Urinary bladder (tissue), 4 donors: ENCODE data around the gene PRRT1. TPM values are rescaled to one million over a fixed set of nuclear protein-coding genes. Genes with fewer than 3 reads are reported as not detected.
"Not testable (repeated sequence)": the region's sequence is repeated elsewhere in the genome, so short reads cannot be mapped to it uniquely, and the experiment has no call there.

Source experiments
- DNase-seq: peaks from one replicate; pipeline ENCODE4 v3.0.0-alpha.2; 2015; ENCODE audit errors: extremely low spot score
- H3K27ac ChIP-seq: one replicate; pipeline ENCODE4 v1.5.1; 2013; ENCODE audit warnings: low read depth, mild to moderate bottlenecking, moderate library complexity
- H3K36me3 ChIP-seq: one replicate; pipeline ENCODE4 v1.6.1; 2013; ENCODE audit warnings: mild to moderate bottlenecking, moderate library complexity; ENCODE audit not compliant: insufficient read depth
- H3K4me1 ChIP-seq: one replicate; pipeline ENCODE4 v1.6.1; 2013; ENCODE audit warnings: mild to moderate bottlenecking, moderate library complexity; ENCODE audit not compliant: insufficient read depth
- H3K4me3 ChIP-seq: one replicate; pipeline ENCODE4 v1.5.1; 2013; ENCODE audit warnings: low read depth, low read length
- WGBS: extraction: QIAGEN DNeasy Blood & Tissue Kit; methylation state at CpG from one replicate; pipeline ENCODE4 v1.1.7; 2013; 5-methylcytosine and 5-hydroxymethylcytosine counted together
- polyA plus RNA-seq: library from polyadenylated mRNA; stranded (reverse); fragments of 200-250 nt; gene quantifications from one replicate; pipeline ENCODE4 v1.2.3, GENCODE V29; 2013
- small RNA-seq: library from RNA; depleted of rRNA; stranded (forward); fragments of <200 nt; gene quantifications from one replicate; pipeline ENCODE3, GENCODE V24; 2014
- total RNA-seq: library from RNA; depleted of rRNA; stranded (reverse); fragments of >200 nt; gene quantifications from one replicate; pipeline ENCODE4 v1.2.3, GENCODE V29; 2014
- donor health status: healthy with polysubstance abuse.
- donor health status: healthy.

The PRRT1 gene
- total and polyA plus RNA-seq, 2 donors = 0.42 to 10.8 TPM

- 35% methylated on average over 6 of the region's 6 CpGs for WGBS
- H3K36me3 ChIP-seq = no peaks in the 10 kb centered on the region
- no peak for DNase-seq
- H3K4me1 ChIP-seq = no peaks in the 10 kb centered on the region
- no peak overlapping the region for H3K4me3 ChIP-seq
- H3K27ac ChIP-seq = no peak overlapping the region
Measured at GRCh38 chr6:32108727-32109113, 43.0 kb downstream of the PRRT1 start.

- Histone ChIP-seq H3K36me3 (no peaks in the 10 kb centered on the region), H3K27ac (peak overlapping the region; percentile 58), H3K4me3 (peak overlapping the region; percentile 9), H3K4me1 (no peaks in the 10 kb centered on the region)
- DNase-seq = no peak
- 3% methylated on average over 15 of the region's 15 CpGs for WGBS
Measured at GRCh38 chr6:32108094-32108627, 43.6 kb downstream of the PRRT1 start.

DNA sequence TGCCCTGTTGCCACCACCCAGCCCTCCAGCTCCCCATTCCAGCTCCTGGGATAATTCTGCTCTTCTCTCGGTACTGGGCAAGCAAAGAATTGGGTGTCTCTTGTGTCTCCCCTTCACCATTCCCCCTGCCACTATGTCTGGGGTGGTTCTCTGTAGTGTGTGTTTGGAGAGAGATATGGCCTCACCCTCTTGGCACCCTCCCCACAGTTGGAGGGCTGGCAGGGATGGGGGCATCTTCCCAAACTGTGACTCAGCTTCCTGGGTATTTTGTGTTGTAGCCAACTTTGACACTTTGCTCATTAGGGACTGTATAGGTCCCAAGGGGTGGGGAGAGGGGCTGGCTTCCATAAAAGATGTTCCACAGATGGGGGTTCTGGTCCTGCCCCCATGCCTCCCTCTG is 44.3 kb downstream of the PRRT1 start:
- H3K27ac ChIP-seq = peak overlapping the region; percentile 58
- H3K36me3 ChIP-seq = no peaks in the 10 kb centered on the region
- H3K4me1 ChIP-seq = no peaks in the 10 kb centered on the region
- no peak overlapping the region for H3K4me3 ChIP-seq
- no peak for DNase-seq
- 68% methylated on average over 1 of the region's 1 CpG for WGBS

DNA sequence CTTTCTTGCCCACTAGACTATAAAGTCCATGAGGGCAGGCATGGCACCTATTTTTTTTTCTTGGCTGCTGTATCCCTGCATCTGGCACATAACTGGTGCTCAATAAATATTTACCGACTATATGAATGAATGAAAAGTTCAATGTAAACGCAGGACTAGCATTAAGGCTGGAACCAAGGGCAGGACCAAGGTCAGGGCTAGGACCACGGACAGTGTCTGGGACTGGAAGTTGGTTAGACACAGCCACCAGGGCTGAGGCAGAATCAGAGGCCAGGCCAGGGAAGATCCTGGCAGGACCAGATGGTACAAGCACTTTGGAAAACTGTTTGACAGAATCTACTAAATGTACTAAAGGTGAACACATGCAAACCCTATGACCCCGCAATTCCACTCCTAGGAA is 46.3 kb downstream of the PRRT1 start:
- WGBS = 82% methylated on average over 4 of the region's 4 CpGs
- no peak overlapping the region for H3K27ac ChIP-seq
- DNase-seq = no peak
- no peak overlapping the region for H3K4me3 ChIP-seq
- H3K4me1 ChIP-seq = no peaks in the 10 kb centered on the region
- H3K36me3 ChIP-seq = no peaks in the 10 kb centered on the region

GRCh38 chr6:32102255-32102654 is 49.5 kb downstream of the PRRT1 start:
- Histone ChIP-seq H3K27ac (no peak overlapping the region), H3K36me3 (no peaks in the 10 kb centered on the region), H3K4me1 (no peaks in the 10 kb centered on the region), H3K4me3 (no peak overlapping the region)
- no peak for DNase-seq
- 91% methylated on average over 3 of the region's 3 CpGs for WGBS

- not testable (repeated sequence) for H3K36me3 ChIP-seq, DNase-seq, H3K4me1 ChIP-seq, H3K4me3 ChIP-seq, H3K27ac ChIP-seq
- WGBS = 74% methylated on average over 8 of the region's 8 CpGs
Measured at GRCh38 chr6:32100251-32100650, 51.5 kb downstream of the PRRT1 start.

Small RNAs within 50 kb of the gene (small RNA-seq; reads per million reads assigned to genes)
- gene AL662884.1 = not detected
- gene MIR6833 = not detected

Other genes starting within 250 kb of the PRRT1 start
- 4.8 TPM for gene ZBTB12, start 249.9 kb downstream of the PRRT1 start, total RNA-seq
- 10.1 TPM for gene ZBTB12, start 249.9 kb downstream of the PRRT1 start, polyA plus RNA-seq
- 4.0 TPM for gene C2, start 224.2 kb downstream of the PRRT1 start, total RNA-seq
- gene C2, start 224.2 kb downstream of the PRRT1 start, polyA plus RNA-seq = 10.0 TPM
- gene CFB, start 205.8 kb downstream of the PRRT1 start, total RNA-seq = 6.5 TPM
- 39.6 TPM for gene CFB, start 205.8 kb downstream of the PRRT1 start, polyA plus RNA-seq
- gene NELFE, start 193.0 kb downstream of the PRRT1 start, total RNA-seq = 39.8 TPM
- 53.6 TPM for gene NELFE, start 193.0 kb downstream of the PRRT1 start, polyA plus RNA-seq
- 28.9 TPM for gene SKIC2, start 192.8 kb downstream of the PRRT1 start, total RNA-seq
- 48.8 TPM for gene SKIC2, start 192.8 kb downstream of the PRRT1 start, polyA plus RNA-seq
- 8.5 TPM for gene DXO, start 179.8 kb downstream of the PRRT1 start, total RNA-seq
- gene DXO, start 179.8 kb downstream of the PRRT1 start, polyA plus RNA-seq = 20.2 TPM
- 3.6 TPM for gene C4A, start 169.9 kb downstream of the PRRT1 start, total RNA-seq
- gene C4A, start 169.9 kb downstream of the PRRT1 start, polyA plus RNA-seq = 126 TPM
- 4.7 TPM for gene C4B, start 137.1 kb downstream of the PRRT1 start, total RNA-seq
- gene C4B, start 137.1 kb downstream of the PRRT1 start, polyA plus RNA-seq = 142 TPM
- gene CYP21A2, start 113.5 kb downstream of the PRRT1 start, total RNA-seq = not detected
- gene CYP21A2, start 113.5 kb downstream of the PRRT1 start, polyA plus RNA-seq = 2.3 TPM
- gene TNXB, start 42.6 kb downstream of the PRRT1 start, total RNA-seq = 171 TPM
- 93.5 TPM for gene TNXB, start 42.6 kb downstream of the PRRT1 start, polyA plus RNA-seq
- 28.8 TPM for gene ATF6B, start 23.7 kb downstream of the PRRT1 start, total RNA-seq
- gene ATF6B, start 23.7 kb downstream of the PRRT1 start, polyA plus RNA-seq = 68.3 TPM
- gene FKBPL, start 21.7 kb downstream of the PRRT1 start, total RNA-seq = 3.0 TPM
- gene FKBPL, start 21.7 kb downstream of the PRRT1 start, polyA plus RNA-seq = 5.6 TPM
- 29.6 TPM for gene PPT2, start 2.2 kb upstream of the PRRT1 start, total RNA-seq
- gene PPT2, start 2.2 kb upstream of the PRRT1 start, polyA plus RNA-seq = 20.0 TPM
- 17.6 TPM for gene EGFL8, start 12.7 kb upstream of the PRRT1 start, total RNA-seq
- gene EGFL8, start 12.7 kb upstream of the PRRT1 start, polyA plus RNA-seq = 22.8 TPM
- gene AGPAT1, start 24.1 kb upstream of the PRRT1 start, total RNA-seq = 13.8 TPM
- 93.7 TPM for gene AGPAT1, start 24.1 kb upstream of the PRRT1 start, polyA plus RNA-seq
- gene RNF5, start 26.5 kb upstream of the PRRT1 start, total RNA-seq = 30.1 TPM
- 102 TPM for gene RNF5, start 26.5 kb upstream of the PRRT1 start, polyA plus RNA-seq
- 1.5 TPM for gene AGER, start 32.3 kb upstream of the PRRT1 start, total RNA-seq
- 7.6 TPM for gene AGER, start 32.3 kb upstream of the PRRT1 start, polyA plus RNA-seq
- gene PBX2, start 38.3 kb upstream of the PRRT1 start, total RNA-seq = 44.1 TPM
- gene PBX2, start 38.3 kb upstream of the PRRT1 start, polyA plus RNA-seq = 62.2 TPM
- 2.2 TPM for gene GPSM3, start 40.7 kb upstream of the PRRT1 start, total RNA-seq
- 12.8 TPM for gene GPSM3, start 40.7 kb upstream of the PRRT1 start, polyA plus RNA-seq
- 11.2 TPM for gene NOTCH4, start 72.1 kb upstream of the PRRT1 start, total RNA-seq
- 27.6 TPM for gene NOTCH4, start 72.1 kb upstream of the PRRT1 start, polyA plus RNA-seq
- not detected for gene TSBP1, start 220.0 kb upstream of the PRRT1 start, total RNA-seq
- not detected for gene TSBP1, start 220.0 kb upstream of the PRRT1 start, polyA plus RNA-seq